HK-2 (cell line): ENCODE results near the gene KRTAP10-7.
"Not testable (repeated sequence)": the region's sequence is repeated elsewhere in the genome, so short reads cannot be mapped to it uniquely, and the experiment has no call there.

Source experiments
- DNase-seq: peaks from one replicate; pipeline ENCODE4 v3.0.0-alpha.2; 2018; ENCODE audit not compliant: unreplicated experiment

Gene KRTAP10-7, protein sequence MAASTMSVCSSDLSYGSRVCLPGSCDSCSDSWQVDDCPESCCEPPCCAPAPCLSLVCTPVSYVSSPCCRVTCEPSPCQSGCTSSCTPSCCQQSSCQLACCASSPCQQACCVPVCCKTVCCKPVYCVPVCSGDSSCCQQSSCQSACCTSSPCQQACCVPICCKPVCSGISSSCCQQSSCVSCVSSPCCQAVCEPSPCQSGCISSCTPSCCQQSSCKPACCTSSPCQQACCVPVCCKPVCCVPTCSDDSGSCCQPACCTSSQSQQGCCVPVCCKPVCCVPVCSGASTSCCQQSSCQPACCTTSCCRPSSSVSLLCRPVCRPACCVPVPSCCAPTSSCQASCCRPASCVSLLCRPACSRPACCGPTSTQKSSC

DNA sequence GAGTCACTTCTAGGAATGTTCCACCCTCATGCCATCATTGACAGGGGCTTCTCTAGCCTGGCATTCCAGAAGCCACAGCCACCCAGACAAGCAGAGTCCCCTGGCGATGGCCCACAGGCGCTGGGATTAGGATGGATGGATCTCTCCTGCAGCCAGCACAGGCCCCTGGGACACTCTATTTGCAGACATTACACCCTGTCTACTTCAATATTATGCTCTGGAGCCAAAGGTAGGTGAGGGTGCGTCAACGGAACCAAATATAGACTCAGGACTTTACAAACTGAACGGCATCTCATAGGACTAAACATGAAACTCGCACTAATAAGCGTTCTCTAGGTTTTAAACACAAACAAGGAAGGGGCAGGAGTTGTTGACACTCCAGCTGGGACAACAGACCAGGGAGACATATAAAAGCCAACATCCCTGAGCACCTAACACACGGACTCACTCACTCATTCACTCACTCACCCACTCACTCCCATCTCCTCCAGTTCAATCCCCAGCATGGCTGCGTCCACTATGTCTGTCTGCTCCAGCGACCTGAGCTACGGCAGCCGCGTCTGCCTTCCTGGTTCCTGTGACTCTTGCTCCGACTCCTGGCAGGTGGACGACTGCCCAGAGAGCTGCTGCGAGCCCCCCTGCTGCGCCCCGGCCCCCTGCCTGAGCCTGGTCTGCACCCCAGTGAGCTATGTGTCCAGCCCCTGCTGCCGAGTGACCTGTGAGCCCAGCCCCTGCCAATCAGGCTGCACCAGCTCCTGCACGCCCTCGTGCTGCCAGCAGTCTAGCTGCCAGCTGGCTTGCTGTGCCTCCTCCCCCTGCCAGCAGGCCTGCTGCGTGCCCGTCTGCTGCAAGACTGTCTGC, at the start of gene KRTAP10-7:
Gene KRTAP10-7, plus strand, starts transcription at position 480 of the 861 bp plus-strand sequence. Its CDS starts 25 bp downstream, at position 505.
- not testable (repeated sequence) for DNase-seq

DNA sequence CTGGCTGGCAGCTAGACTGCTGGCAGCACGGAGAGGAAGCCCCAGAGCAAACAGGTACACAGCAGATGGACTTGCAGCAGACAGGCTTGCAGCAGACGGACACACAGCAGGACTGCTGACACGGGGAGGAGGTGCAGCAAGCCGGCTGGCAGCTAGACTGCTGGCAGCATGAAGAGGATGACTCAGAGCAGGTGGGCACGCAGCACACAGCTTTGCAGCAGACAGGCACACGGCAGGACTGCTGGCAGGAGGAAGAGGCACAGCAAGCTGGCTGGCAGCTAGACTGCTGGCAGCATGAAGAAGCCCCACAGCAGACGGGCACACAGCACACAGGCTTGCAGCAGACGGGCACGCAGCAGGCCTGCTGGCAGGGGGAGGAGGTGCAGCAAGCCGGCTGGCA, 49.6 kb upstream of the KRTAP10-7 start:
- no peak for DNase-seq

DNA sequence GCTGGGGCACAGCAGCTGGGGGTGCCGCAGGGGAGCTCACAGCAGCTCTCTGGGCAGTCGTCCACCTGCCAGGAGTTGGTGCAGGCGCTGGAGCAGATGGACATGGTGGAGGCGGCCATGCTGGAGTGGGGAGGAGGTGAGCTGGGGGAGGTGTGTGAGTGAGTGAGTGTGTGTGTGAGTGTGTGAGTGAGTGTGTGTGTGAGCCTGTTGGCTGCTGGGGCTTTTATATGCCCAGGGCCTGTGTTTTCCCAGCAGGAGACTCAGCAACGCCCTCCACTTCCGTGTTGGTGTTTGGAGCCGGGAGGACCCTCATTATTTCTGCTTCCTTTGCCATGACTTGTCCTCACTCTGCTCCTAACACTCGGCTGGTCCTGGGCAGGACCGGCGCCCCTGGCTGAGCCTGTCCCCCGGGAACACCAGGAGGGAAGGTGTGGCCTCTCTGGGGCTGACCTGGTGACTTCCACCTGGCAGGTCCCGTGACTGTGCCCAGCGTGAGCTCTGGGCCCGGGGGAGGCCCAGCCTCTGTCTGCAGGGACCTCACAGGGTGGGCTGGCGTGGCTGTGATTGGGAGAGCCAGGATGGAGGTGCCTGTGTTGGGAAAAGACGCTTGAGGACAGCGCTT, 48.9 kb upstream of the KRTAP10-7 start, which contains the start of gene KRTAP10-2:
Gene KRTAP10-2, minus strand, starts transcription at position 166 of the 622 bp plus-strand sequence. Its CDS starts 47 bp downstream, at position 119.
- DNase-seq: no peak

DNA sequence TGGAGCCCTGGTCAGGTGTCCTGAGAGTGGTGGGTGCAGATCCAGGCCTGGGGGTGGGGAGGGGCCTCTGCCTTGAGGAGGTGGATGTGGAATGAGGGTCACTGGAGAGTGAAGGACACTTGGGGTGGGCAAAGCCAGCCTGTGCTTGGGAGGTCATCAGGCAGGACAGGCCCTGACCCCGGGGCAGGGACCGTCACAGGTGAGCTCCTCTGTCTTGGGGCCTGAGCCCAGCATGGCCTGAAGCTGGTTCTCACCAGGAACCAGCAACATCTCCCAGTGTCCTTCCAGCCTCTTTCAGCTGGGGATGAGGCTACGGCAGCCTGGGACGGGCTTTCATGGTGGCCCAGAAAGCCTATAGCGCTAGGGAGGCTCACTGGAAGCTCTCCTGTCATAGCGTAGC, 48.3 kb upstream of the KRTAP10-7 start:
- DNase-seq: no peak

DNA sequence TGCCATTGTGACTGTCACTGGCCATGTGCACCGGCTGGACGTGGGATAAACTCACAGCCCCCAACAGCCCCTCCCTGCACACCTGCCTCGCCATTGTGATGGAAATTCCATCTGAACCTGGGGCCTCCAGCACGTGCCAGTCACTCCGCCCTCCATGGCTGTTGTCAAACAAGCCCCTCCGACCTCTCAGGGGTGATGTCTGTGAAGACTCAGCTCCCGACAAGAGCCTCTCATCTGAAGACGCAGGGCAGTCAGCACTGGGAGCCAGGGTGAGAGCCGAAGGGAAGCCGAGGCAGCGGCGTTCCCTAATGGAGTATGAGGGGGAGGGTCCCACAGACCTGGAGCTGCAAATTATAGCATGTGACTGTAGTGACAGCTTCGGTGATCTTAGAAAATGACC, 47.7 kb upstream of the KRTAP10-7 start:
- DNase-seq: no peak

DNA sequence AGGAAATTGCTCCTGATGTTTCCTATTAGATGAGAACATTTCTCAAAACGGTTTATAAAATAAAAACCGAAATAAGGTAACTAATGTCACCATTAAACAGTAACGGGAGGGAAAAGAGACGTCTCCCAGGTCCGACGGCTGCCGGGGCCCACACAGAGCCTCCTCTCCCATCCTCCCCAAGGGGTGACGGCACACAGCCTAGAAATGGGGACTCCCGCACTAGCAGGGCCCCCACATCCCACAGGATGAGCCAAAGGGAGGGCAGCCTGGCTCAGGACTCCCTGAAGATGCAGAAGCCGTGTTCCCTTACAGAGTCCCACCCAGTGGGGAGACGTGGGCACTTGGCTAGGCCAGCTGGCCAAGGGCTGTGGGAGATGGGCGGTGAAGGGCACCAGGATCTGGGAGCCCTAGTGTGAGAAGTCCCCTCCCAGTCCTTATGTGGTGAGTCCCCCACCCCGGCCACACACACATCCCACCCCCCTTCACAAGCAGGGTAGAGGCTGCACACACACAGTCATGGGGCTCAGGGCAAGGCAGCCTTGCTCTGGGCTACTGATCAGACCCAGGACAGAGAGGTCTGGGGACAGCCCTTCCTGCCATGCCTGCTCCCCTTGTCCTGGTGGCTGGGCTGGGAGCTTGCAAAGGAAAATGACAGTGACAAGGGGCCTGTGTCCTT, 45.1 kb upstream of the KRTAP10-7 start:
- no peak for DNase-seq

DNA sequence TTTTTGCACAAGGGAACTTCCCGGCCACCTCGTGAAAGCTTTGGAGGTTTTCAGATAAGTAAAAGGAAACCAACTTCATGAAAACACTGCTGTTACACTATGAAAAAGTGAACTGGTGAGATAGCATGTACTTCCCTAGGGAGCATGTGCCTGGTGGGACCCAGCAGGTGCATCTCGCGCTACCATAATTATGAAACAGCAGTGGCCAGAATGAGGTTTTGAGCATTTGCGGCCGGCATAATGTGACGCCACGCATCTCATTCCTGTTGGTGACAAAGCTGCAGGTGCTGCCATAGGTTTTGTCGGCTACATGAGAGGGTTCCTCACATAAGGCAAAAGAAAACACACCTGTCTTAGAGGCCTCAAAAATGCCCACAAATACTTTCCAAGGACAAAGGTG, 43.5 kb upstream of the KRTAP10-7 start:
- no peak for DNase-seq

DNA sequence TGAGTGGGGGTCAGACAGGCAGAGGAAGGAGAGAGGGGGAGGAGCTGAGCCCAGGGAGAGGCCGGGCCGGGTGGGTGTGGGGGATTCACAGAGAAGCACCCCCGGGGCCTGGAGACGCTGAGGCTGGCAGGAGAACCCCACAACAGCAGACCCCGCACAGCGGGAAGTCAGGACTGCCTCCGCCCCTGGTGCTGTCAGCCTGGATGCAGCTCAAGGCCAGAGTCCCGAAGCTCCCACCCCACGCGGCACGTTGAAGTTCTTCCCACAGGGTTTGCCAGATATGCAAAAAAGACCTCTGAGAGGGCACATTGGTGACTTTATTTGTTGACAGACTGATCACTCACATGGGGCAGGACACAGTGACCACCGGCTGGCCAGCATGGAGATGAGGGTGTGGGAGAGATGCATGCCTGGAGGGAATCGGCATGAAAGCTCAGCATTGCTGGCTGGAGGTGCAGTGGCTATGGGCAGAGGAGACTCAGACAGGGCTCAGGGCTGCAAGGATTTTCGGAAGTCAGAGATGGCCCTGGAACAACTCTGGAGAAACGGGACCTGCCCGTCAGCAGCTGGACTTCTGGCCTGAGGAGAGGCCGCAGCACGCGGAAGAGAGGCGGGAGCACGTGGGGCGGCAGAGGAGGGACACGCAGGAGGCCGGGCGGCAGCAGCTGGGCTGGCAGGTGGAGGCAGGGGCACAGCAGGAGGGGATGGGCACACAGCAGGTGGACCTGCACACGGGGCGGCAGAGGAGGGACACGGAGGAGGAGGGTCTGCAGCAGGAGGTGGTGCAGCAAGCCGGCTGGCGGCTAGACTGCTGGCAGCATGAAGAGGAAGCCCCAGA, 42.7 kb upstream of the KRTAP10-7 start:
- DNase-seq: no peak

DNA sequence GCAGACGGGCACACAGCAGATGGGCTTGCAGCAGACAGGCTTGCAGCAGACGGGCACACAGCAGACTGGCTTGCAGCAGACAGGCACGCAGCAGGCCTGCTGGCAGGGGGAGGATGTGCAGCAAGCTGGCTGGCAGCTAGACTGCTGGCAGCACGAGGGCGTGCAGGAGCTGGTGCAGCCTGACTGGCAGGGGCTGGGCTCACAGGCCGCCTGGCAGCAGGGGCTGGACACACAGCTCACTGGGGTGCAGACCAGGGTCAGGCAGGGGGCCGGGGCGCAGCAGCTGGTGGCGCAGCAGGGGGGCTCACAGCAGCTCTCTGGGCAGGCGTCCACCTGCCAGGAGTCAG, 42.1 kb upstream of the KRTAP10-7 start:
- DNase-seq: not testable (repeated sequence)

DNA sequence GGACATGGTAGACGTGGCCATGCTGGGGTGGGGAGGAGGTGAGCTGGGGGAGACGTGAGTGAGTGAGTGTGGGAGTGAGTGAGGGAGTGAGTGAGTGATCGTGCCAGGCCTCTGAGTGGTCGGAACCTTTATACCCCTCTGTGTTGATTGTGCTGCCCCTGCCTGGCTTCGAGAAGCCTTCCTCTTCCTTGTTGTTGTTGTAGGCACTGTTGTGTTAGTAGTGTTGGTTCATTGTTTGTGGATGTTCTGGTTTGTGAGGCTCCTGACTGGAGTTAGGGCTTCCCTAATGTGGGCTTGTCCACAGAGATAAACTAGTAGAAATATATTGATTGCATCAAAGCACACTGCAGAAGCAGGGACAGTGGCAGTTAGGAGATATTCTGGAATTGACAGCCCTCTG, 41.7 kb upstream of the KRTAP10-7 start, which contains the start of gene KRTAP10-3:
Gene KRTAP10-3, minus strand, starts transcription at position 101 of the 400 bp plus-strand sequence. Its CDS starts 80 bp downstream, at position 21.
- no peak for DNase-seq

DNA sequence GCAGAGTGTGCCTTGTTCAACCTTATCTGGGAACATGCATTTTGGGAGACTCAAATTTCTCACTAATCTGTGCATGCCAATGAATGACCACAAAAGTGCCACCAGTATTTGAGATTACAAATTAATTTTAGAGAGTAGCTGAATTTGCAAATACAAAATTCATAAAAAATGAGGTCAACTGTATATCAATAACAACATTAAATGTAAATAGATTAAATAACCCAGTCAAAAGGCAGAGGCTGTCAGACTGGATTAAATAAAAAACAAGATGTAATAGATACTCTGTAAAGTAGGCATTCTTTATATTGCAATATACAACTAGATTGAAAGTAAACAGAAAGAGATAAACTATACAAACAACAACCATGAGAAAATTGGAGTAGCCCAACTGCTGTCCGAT, 36.3 kb upstream of the KRTAP10-7 start:
- DNase-seq: no peak

DNA sequence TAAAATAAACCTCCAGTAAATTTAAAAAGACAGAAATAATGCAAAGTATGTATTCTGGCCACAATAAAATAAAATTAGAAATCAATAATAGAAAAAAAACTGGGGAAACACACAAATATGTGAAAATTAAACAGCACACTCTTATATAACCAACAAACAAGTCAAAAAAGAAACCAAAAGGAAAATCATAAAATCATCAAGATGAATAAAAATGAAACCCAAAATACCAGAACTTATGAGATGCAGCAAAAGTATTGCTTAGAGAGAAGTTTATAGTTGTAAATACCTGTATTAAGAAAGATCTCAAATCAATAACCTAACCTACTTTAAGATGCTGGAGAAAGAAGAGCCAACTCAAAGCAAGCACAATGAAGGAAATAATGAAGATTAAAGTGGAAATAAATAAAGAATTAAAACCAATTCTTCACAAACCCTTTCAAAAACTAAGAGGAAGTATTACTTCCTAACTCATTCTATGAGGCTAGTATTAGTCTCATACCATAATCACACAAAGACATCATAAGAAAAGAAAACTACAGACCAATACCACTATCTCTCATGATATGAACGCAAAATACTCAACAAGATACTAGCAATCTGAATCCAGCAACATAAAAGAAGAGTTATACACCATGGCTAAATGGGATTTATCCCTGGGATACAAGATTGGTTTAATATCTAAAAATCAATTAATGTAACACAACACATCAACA, 35.4 kb upstream of the KRTAP10-7 start:
- DNase-seq: no peak

DNA sequence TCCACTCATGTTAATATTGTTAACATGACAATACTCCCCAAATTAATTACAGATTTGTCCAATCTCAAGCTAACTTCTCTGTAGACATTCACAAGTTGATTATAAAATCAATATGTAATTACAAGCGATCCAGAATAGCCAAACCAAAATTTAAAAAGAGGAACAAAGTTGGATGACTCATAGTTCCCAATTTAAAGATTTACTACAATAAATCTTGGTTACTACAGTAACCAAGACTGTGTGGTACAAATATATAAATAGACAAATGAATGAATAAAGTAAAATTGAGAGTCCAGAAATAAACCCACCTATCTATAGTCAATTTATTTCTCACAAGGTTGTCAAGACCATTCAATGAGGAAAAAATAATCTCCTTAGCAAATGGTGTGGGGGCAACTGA, 34.0 kb upstream of the KRTAP10-7 start:
- DNase-seq: no peak

DNA sequence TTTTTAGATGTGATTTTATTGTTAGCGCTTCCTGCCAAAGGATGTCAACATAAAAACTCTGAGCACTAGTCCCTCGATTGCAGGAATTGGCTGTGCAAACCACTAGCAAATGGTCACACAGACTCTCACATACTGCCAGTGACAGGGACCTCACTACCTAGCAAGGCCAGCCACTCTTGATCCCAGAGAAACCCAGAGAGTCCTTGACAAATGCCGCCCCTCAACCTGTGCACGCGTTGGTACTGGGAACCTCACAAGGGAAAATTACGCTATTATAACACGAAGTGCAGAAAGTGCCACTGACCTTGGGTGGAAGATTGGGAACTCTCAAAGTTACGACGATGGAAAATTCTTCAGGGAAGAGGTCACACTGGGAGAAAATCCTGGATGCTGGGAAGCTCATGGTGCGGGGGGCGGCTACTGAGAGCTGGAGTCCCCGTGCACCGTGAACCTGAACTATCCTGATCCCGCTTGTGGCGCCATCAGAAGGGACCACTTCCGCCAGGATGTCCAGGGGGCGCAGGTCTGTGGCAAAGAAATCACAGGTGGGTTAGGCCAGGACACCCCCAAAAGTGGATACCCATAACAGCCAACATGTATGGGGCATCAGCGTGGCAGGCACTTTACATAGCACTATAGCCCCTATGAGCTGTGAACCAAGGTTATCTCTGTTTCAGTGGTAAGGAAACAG, 32.8 kb upstream of the KRTAP10-7 start:
- DNase-seq: no peak

DNA sequence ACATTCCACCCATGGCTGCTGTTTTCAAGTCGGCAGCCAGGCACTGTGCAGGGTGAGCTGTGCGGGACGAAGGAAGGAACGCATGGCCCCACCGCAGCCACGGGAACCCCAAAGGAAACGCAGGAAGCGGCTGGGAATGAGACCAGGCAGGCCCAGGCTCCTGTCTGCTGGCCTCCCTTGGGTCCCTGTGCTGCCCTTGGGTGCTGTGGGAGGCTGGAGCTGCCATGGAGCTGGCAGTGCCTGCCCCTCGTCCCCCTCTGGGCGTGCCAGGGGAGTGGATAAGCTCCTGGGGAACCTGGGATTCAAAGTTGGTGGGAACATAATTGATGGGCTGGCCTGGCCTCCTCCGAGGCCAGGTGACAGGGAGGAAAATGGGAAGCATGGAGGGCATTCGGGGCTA, 32.1 kb upstream of the KRTAP10-7 start:
- DNase-seq: no peak

DNA sequence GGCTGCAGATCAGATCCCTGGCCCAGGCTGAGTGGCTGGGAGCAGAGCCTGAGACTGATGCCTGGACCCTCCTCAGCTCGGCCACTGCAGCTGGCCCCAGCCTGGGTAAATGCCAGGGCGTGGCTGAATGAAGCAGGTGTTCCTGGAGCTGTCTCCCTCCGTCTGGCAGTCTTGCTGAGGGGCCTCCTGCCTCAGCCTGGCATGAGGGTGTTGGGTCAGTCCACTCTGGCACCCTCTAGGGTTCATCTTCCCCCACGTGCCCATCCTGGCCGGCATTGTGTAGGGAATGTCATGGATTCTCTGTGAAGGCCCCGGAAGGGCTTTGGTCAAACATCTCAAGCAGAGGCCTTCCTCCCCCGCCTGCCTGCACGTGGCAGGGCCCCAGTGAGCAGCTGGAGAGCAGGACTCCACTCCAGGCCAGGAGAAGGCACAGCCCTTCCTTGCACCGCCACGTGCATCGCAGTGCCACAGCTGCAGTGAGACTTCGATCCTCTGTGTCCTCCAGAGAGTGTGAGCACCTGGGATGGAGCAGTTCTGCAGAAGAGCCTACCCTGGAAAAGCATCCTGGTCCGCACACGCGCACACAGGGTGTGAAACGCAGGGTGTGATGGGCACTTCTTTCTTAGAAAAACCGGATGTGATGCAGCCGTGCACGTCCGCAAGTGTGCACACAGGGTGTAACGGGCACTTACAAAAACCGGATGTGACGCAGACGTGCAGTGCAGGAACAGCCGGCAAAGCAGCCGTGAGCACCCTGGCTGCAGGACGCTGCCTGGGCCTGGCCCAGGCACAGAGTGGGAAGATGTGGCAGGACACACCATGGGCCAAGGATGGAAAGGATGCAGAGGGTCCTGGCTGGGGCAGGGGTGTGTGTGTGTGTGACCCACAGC, 31.5 kb upstream of the KRTAP10-7 start:
- no peak for DNase-seq

DNA sequence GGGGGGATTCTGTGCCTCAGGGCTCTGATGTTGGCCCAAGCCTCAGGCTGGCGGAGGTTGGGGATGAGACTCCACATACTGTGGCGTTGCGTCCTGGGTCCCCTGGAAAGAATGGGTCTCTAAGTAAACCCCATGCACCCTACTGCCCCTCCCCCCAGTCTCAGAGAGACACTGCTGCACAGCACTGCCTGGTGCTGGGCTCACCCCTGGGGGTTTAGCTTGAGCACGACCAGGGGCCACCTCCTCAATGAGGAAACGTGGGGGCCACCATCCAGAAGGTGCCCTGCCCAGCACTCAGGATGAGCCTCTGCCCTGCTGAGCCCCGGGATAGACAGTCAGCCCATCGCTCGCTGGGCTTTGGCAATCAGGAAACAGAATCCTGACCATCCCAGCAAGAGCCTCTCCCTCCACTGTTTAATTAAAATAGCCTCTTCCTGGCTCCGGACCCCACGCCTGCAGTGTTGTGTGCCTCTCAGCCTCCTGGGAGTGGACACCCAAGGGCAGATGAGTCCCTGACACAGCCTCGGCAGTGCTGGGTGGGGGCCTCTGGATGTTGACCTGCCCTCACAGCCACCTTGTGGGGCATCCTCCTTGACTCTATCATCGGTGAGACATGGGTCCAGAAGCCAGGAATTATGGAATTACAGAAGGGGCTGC, 30.4 kb upstream of the KRTAP10-7 start:
- DNase-seq: no peak

DNA sequence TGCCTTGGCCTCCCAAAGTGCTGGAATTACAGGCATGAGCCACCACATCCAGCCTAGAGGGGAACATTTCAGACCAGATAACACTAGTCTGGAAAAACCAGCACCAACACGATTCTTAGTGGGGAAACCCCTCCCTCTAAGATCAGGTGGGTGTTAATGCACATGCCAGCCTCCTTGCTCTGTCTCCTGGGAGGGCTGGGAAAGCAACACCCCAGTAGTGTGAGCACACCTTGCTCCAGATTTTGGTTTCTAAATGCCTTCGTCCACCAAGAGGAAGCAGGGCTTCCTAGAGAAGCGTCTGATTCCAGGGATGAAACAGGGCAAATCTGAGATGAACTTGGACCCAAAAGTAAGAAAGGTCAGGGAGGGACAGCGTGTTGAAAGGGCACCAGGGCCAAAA, 29.1 kb upstream of the KRTAP10-7 start:
- no peak for DNase-seq
